Measurements from ENCODE around the gene MRPL14. TPM values are rescaled to one million over a fixed set of nuclear protein-coding genes. Genes with fewer than 3 reads are reported as not detected.

Gene MRPL14
- total and polyA plus RNA-seq, 4 donors = 70.8 to 219 (median 101) TPM

- Histone ChIP-seq H3K9ac (ENCODE audit: insufficient read depth in 1 of 2, low read length in 2 of 2) (no peak overlapping the region), H3K4me1 (ENCODE audit: control insufficient read depth in 5 of 5, insufficient read depth in 5 of 5, low read length in 5 of 5) (peaks cover 0 to 6% (median 0%) of the 10 kb centered on the region in 5 donors), H3K4me3 (no peak overlapping the region), H3K36me3 (ENCODE audit: control insufficient read depth in 4 of 4, insufficient read depth in 4 of 4, low read length in 4 of 4) (peaks cover 3 to 29% (median 9%) of the 10 kb centered on the region in 4 donors), H3K27me3 (ENCODE audit: control insufficient read depth in 3 of 3, insufficient read depth in 3 of 3, low read length in 2 of 3) (no peaks in the 10 kb centered on the region), H3K9me3 (ENCODE audit: control insufficient read depth in 4 of 4, insufficient read depth in 3 of 4, low read length in 3 of 4) (peaks cover 0 to 1% (median 0%) of the 10 kb centered on the region in 4 donors), H3K27ac (ENCODE audit: low read depth in 1 of 2, low read length in 1 of 2) (no peak overlapping the region)
- TF ChIP-seq, protein P1, sequence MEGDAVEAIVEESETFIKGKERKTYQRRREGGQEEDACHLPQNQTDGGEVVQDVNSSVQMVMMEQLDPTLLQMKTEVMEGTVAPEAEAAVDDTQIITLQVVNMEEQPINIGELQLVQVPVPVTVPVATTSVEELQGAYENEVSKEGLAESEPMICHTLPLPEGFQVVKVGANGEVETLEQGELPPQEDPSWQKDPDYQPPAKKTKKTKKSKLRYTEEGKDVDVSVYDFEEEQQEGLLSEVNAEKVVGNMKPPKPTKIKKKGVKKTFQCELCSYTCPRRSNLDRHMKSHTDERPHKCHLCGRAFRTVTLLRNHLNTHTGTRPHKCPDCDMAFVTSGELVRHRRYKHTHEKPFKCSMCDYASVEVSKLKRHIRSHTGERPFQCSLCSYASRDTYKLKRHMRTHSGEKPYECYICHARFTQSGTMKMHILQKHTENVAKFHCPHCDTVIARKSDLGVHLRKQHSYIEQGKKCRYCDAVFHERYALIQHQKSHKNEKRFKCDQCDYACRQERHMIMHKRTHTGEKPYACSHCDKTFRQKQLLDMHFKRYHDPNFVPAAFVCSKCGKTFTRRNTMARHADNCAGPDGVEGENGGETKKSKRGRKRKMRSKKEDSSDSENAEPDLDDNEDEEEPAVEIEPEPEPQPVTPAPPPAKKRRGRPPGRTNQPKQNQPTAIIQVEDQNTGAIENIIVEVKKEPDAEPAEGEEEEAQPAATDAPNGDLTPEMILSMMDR (IDR thresholded peaks at IDR 0.05; ENCODE audit: control extremely low read depth, extremely low read depth) = no peak
- DNase-seq = no peak
- WGBS, 2 donors = 95 to 96% methylated on average over 19 of the region's 19 CpGs
- no peak for ATAC-seq (ENCODE audit: insufficient read depth, low FRiP score)
These were observed 25.3 kb upstream of the MRPL14 start for GRCh38 chr6:44152533-44152932.

DNA sequence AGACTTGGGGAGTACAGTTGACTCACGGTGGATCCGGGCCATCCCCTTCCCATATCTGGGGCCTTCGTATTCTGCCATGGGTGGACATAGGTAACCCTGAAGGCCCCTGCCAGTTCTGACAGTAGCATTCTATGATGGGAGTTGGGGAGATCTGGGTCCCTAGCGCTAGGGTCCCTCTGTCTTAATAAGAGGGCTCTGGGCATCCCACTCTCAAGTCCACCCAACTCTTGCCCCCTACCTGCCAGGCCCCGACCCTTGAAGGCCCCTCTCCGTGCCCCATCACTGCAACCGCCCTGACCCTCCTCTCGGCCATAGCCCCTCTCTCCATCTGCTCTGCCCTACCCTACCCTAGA lies 24.8 kb upstream of the MRPL14 start:
- Histone ChIP-seq H3K27ac (ENCODE audit: low read depth in 1 of 2, low read length in 1 of 2) (no peak overlapping the region), H3K4me3 (no peak overlapping the region), H3K9me3 (ENCODE audit: control insufficient read depth in 4 of 4, insufficient read depth in 3 of 4, low read length in 3 of 4) (peaks cover 0 to 1% (median 0%) of the 10 kb centered on the region in 4 donors), H3K27me3 (ENCODE audit: control insufficient read depth in 3 of 3, insufficient read depth in 3 of 3, low read length in 2 of 3) (no peaks in the 10 kb centered on the region), H3K9ac (ENCODE audit: insufficient read depth in 1 of 2, low read length in 2 of 2) (no peak overlapping the region), H3K36me3 (ENCODE audit: control insufficient read depth in 4 of 4, insufficient read depth in 4 of 4, low read length in 4 of 4) (peaks cover 3 to 34% (median 9%) of the 10 kb centered on the region in 4 donors), H3K4me1 (ENCODE audit: control insufficient read depth in 5 of 5, insufficient read depth in 5 of 5, low read length in 5 of 5) (peaks cover 0 to 6% (median 0%) of the 10 kb centered on the region in 5 donors)
- DNase-seq (no peak), ATAC-seq (ENCODE audit: insufficient read depth, low FRiP score) (no peak)
- TF ChIP-seq, protein P1 (IDR thresholded peaks at IDR 0.05; ENCODE audit: control extremely low read depth, extremely low read depth) = no peak
- WGBS, 2 donors = 55 to 56% methylated on average over 8 of the region's 8 CpGs

DNA sequence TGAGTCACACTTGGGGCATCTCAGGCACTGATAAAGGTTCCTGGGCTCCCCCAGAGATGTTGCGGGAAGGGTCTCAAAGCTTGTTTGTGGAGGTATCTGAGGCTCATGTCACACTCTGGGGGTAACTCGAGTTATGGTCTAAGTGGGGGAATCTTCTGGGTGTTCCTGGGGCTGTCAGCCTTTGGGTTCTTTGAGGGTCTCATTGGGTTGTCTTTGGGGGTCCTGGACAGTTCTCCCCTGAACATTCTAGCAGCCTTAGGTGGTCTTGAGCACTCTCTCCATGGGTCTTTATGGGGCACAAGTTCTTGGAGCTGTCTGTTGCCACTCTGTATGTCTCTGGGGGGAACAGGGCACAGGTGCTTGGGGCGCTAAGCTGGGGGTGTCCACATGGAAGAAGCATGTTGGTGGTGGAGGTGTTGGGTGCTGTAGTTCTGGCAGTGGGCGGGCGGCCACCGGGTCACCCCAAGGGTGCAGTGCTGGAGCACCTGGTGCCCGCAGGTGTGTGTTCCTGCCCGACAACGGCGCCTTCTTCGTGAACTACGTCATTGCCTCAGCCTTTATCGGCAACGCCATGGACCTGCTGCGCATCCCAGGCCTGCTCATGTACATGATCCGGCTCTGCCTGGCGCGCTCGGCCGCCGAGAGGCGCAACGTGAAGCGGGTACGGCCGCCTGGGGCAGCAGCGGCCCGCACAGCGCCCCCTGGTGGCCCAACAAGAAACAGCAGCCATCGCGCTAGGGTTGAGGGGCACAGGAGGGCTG lies 24.3 kb upstream of the MRPL14 start:
- no peak overlapping the region for H3K4me3 ChIP-seq
- no peak overlapping the region for H3K9ac ChIP-seq (ENCODE audit: insufficient read depth in 1 of 2, low read length in 2 of 2)
- TF ChIP-seq, protein P1 (IDR thresholded peaks at IDR 0.05; ENCODE audit: control extremely low read depth, extremely low read depth) = peak; percentile 98
- H3K27ac ChIP-seq (ENCODE audit: low read depth in 1 of 2, low read length in 1 of 2) = no peak overlapping the region
- H3K27me3 ChIP-seq (ENCODE audit: control insufficient read depth in 3 of 3, insufficient read depth in 3 of 3, low read length in 2 of 3) = no peaks in the 10 kb centered on the region
- peak; percentile 56 to 79 (median 70) for DNase-seq
- WGBS, 2 donors = 24% methylated on average over 31 of the region's 31 CpGs
- peaks cover 0 to 6% (median 0%) of the 10 kb centered on the region in 5 donors for H3K4me1 ChIP-seq (ENCODE audit: control insufficient read depth in 5 of 5, insufficient read depth in 5 of 5, low read length in 5 of 5)
- peak; percentile 81 for ATAC-seq (ENCODE audit: insufficient read depth, low FRiP score)
- H3K36me3 ChIP-seq (ENCODE audit: control insufficient read depth in 4 of 4, insufficient read depth in 4 of 4, low read length in 4 of 4) = peaks cover 7 to 37% (median 9%) of the 10 kb centered on the region in 4 donors
- peaks cover 0 to 1% (median 0%) of the 10 kb centered on the region in 4 donors for H3K9me3 ChIP-seq (ENCODE audit: control insufficient read depth in 4 of 4, insufficient read depth in 3 of 4, low read length in 3 of 4)

Measured in lung (tissue), 12 donors.